Cardiac muscle cell (in vitro differentiated cells and primary cell): Measurements from ENCODE around the gene KMT2C. TPM values are rescaled to one million over a fixed set of nuclear protein-coding genes. Genes with fewer than 3 reads are reported as not detected.

ENCODE experiments used
- DNase-seq, 2 donors: peaks; one replicate each; pipeline versions ENCODE4 v3.0.0 to v3.0.0-alpha.2; 2010 to 2017; ENCODE audit warnings: low read depth in 1 of 2, low spot score in 1 of 2
- H3K27ac ChIP-seq: fragments of 200-600 bp; sonication (generic); 2 replicates; pipeline ENCODE4 v1.5.1; 2016
- H3K27me3 ChIP-seq: fragments of 200-600 bp; sonication (generic); 2 replicates; pipeline ENCODE4 v1.6.0; 2016; ENCODE audit warnings: control low read depth
- H3K36me3 ChIP-seq: fragments of 200-600 bp; sonication (generic); 2 replicates; pipeline ENCODE4 v1.5.1; 2016; ENCODE audit warnings: control low read depth
- H3K4me1 ChIP-seq: fragments of 200-600 bp; sonication (generic); 2 replicates; pipeline ENCODE4 v1.8.1; 2017; ENCODE audit warnings: low read depth, mild to moderate bottlenecking, mixed run types
- H3K4me3 ChIP-seq: fragments of 200-600 bp; sonication (generic); 2 replicates; pipeline ENCODE4 v1.5.1; 2016; ENCODE audit warnings: mild to moderate bottlenecking
- H3K9me3 ChIP-seq: fragments of 200-600 bp; sonication (generic); 2 replicates; pipeline ENCODE4 v1.5.1; 2017; ENCODE audit warnings: low read depth, mild to moderate bottlenecking, control low read depth
- polyA plus RNA-seq: library from polyadenylated mRNA; unstranded; fragments of >200 nt; fragmentation: Nextera tagmentation; extraction: Ambion mirVana; gene quantifications from 2 replicates; pipeline ENCODE4 v1.2.1, GENCODE V29; 2016
- total RNA-seq: library from RNA; depleted of rRNA; stranded (reverse); fragments of >200 nt; gene quantifications from 2 replicates; pipeline ENCODE4 v1.2.3, GENCODE V29; 2016
- TF ChIP-seq, protein P1 (sequence below): IDR thresholded peaks from 2 replicates; pipeline ENCODE4 v1.5.1; 2012; ENCODE audit warnings: low read depth, mild to moderate bottlenecking, low read length

Gene KMT2C
- total and polyA plus RNA-seq, 2 experiments from 2014 or later, result 22.8 to 37.3 TPM

GRCh38 chr7:152085131-152085530, 350.7 kb downstream of the KMT2C start:
- H3K36me3 ChIP-seq, result no peaks in the 10 kb centered on the region
- H3K4me1 ChIP-seq, result no peaks in the 10 kb centered on the region
- TF ChIP-seq, protein P1, sequence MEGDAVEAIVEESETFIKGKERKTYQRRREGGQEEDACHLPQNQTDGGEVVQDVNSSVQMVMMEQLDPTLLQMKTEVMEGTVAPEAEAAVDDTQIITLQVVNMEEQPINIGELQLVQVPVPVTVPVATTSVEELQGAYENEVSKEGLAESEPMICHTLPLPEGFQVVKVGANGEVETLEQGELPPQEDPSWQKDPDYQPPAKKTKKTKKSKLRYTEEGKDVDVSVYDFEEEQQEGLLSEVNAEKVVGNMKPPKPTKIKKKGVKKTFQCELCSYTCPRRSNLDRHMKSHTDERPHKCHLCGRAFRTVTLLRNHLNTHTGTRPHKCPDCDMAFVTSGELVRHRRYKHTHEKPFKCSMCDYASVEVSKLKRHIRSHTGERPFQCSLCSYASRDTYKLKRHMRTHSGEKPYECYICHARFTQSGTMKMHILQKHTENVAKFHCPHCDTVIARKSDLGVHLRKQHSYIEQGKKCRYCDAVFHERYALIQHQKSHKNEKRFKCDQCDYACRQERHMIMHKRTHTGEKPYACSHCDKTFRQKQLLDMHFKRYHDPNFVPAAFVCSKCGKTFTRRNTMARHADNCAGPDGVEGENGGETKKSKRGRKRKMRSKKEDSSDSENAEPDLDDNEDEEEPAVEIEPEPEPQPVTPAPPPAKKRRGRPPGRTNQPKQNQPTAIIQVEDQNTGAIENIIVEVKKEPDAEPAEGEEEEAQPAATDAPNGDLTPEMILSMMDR, result no peak
- no peak overlapping the region for H3K4me3 ChIP-seq
- no peaks in the 10 kb centered on the region for H3K9me3 ChIP-seq
- no peaks in the 10 kb centered on the region for H3K27me3 ChIP-seq
- H3K27ac ChIP-seq, result no peak overlapping the region
- no peak for DNase-seq

Other genes with a start within 250 kb of the KMT2C start
- 3.4 and 3.6 TPM in 2 replicates for gene XRCC2, start 240.1 kb upstream of the KMT2C start, total RNA-seq
- gene XRCC2, start 240.1 kb upstream of the KMT2C start, polyA plus RNA-seq, result 4.1 and 4.4 TPM in 2 replicates